ENCODE data around the gene RS1. TPM values are rescaled to one million over a fixed set of nuclear protein-coding genes. Genes with fewer than 3 reads are reported as not detected.
A peak's percentile ranks its signal among the peaks of the same experiment; 100 is the strongest.

RS1 gene
- total and polyA plus RNA-seq, 9 of the 15 experiments (the other 6 are each of a cell fraction or from before 2014, with no cell fraction given) = not detected

DNA sequence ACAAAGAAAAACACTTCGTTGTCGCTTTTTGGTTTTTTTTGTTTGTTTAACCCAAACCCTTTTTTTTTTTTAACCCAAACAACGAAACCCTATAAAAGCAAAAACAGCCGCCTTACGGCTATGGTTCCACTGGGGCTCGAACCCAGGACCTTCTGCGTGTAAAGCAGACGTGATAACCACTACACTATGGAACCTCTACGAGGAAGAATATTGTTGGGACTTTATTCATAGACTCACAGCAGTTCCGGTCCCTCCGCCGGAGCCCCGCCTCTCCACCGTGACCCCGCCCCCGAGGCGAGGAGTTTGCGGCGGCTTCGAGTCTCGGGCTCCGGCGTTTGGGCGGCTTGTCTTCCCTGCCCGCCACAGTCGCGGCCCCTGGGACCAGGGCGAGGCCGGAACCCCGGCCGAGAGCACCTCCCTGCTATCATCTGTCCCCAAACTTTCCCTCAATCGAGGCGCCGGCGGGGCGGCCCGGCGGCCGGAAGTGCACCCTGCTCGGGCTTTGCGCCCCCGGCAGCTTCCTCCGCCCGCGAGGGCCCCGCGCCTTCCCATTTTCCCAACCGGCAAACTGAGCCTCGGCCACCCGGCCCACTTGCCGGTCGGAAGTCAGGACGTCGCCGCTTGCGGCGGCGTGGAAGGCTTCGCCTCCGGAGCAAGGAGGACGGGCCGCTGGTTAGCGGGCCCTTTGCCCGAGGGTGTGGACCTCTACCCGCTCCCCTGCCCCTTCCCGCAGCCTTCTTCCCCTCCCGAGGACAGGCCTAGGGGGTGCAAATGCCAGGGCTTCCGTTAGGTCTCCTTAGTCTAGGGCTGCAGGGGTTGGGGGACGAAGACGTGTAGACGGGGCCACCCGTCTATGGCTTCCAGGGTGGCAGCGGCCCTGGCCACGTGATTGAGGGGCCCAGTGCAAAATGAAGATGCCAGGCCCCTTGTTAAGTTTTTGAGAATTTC lies 3.2 kb upstream of the RS1 start (continued):
- TF ChIP-seq MAZ (CRISPR knock-in tag; conservative IDR thresholded peaks at IDR 0.05 in 1 of 2, IDR thresholded peaks at IDR 0.05 in 1 of 2) = peak in 1 of 2 experiments; percentile 64; a peak in 3 of 4 replicates
- peak; percentile 67; the same call in 1 of the 2 replicates for TF ChIP-seq SP1 (CRISPR knock-in tag; IDR thresholded peaks at IDR 0.05)
- TF ChIP-seq BRD4 (IDR thresholded peaks at IDR 0.05) = peak; percentile 78; the same call in 1 of the 2 replicates
- TF ChIP-seq, protein P1, sequence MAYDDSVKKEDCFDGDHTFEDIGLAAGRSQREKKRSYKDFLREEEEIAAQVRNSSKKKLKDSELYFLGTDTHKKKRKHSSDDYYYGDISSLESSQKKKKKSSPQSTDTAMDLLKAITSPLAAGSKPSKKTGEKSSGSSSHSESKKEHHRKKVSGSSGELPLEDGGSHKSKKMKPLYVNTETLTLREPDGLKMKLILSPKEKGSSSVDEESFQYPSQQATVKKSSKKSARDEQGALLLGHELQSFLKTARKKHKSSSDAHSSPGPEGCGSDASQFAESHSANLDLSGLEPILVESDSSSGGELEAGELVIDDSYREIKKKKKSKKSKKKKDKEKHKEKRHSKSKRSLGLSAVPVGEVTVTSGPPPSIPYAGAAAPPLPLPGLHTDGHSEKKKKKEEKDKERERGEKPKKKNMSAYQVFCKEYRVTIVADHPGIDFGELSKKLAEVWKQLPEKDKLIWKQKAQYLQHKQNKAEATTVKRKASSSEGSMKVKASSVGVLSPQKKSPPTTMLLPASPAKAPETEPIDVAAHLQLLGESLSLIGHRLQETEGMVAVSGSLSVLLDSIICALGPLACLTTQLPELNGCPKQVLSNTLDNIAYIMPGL (CRISPR knock-in tag; IDR thresholded peaks at IDR 0.05) = peak; percentile 88; the same call in 1 of the 2 replicates
- TF ChIP-seq FOXK2 (conservative IDR thresholded peaks at IDR 0.05 in 1 of 2, IDR thresholded peaks at IDR 0.05 in 1 of 2; ENCODE audit: low read depth in 2 of 2) = peak in 1 of 2 experiments; percentile 58; a peak in 1 of 4 replicates
- peak in 1 of 2 experiments; percentile 45; a peak in 2 of 4 replicates for TF ChIP-seq KDM1A (IDR thresholded peaks at IDR 0.05)
- TF ChIP-seq TCF7L2 (IDR thresholded peaks at IDR 0.05; ENCODE audit: low read depth, low read length) = no peak
- TF ChIP-seq MTA1 (IDR thresholded peaks at IDR 0.05; ENCODE audit: borderline replicate concordance) = no peak
- peak; percentile 60; the same call in 1 of the 2 replicates for TF ChIP-seq RB1 (IDR thresholded peaks at IDR 0.05; ENCODE audit: low read depth)
- peak in 1 of 2 experiments; percentile 76; a peak in 1 of 4 replicates for TF ChIP-seq TBL1XR1 (IDR thresholded peaks at IDR 0.05; ENCODE audit: low read length in 2 of 2)
- TF ChIP-seq ETV5 (CRISPR knock-in tag; IDR thresholded peaks at IDR 0.05; ENCODE audit: low read depth) = peak; percentile 66; the same call in 1 of the 2 replicates
- no peak; the same call in 1 of the 2 replicates for TF ChIP-seq TARDBP (IDR thresholded peaks at IDR 0.05)
- no peak for TF ChIP-seq ZNF232 (CRISPR knock-in tag; IDR thresholded peaks at IDR 0.05)
- TF ChIP-seq ZNF175 (CRISPR knock-in tag; IDR thresholded peaks at IDR 0.05; ENCODE audit: low read depth) = peak; percentile 88
- TF ChIP-seq JUN (IDR thresholded peaks at IDR 0.05; ENCODE audit: borderline replicate concordance, low read depth, low read length) = no peak
- TF ChIP-seq JUN (CRISPR knock-in tag; IDR thresholded peaks at IDR 0.05; ENCODE audit: borderline replicate concordance) = no peak
- TF ChIP-seq ZNF253 (CRISPR knock-in tag; conservative IDR thresholded peaks at IDR 0.05) = no peak
- no peak for TF ChIP-seq NFE2 (IDR thresholded peaks at IDR 0.05; ENCODE audit: low read depth)
- TF ChIP-seq GABPB1 (CRISPR knock-in tag; IDR thresholded peaks at IDR 0.05) = 0 out of 2 replicates have a peak, but pooled peaks have one; percentile 29
- TF ChIP-seq HDAC6 (IDR thresholded peaks at IDR 0.05; ENCODE audit: low read depth, low read length) = no peak
- peak; percentile 54; the same call in 1 of the 2 replicates for TF ChIP-seq EP300 (IDR thresholded peaks at IDR 0.05; ENCODE audit: low read length)
- TF ChIP-seq BHLHE40 (IDR thresholded peaks at IDR 0.05; ENCODE audit: low read length) = no peak
- TF ChIP-seq, protein P2, sequence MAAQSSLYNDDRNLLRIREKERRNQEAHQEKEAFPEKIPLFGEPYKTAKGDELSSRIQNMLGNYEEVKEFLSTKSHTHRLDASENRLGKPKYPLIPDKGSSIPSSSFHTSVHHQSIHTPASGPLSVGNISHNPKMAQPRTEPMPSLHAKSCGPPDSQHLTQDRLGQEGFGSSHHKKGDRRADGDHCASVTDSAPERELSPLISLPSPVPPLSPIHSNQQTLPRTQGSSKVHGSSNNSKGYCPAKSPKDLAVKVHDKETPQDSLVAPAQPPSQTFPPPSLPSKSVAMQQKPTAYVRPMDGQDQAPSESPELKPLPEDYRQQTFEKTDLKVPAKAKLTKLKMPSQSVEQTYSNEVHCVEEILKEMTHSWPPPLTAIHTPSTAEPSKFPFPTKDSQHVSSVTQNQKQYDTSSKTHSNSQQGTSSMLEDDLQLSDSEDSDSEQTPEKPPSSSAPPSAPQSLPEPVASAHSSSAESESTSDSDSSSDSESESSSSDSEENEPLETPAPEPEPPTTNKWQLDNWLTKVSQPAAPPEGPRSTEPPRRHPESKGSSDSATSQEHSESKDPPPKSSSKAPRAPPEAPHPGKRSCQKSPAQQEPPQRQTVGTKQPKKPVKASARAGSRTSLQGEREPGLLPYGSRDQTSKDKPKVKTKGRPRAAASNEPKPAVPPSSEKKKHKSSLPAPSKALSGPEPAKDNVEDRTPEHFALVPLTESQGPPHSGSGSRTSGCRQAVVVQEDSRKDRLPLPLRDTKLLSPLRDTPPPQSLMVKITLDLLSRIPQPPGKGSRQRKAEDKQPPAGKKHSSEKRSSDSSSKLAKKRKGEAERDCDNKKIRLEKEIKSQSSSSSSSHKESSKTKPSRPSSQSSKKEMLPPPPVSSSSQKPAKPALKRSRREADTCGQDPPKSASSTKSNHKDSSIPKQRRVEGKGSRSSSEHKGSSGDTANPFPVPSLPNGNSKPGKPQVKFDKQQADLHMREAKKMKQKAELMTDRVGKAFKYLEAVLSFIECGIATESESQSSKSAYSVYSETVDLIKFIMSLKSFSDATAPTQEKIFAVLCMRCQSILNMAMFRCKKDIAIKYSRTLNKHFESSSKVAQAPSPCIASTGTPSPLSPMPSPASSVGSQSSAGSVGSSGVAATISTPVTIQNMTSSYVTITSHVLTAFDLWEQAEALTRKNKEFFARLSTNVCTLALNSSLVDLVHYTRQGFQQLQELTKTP (IDR thresholded peaks at IDR 0.05; ENCODE audit: low read depth in 1 of 2, partially characterized antibody in 2 of 2) = peak in 1 of 2 experiments; percentile 19

Measured in K562 (cell line).